ENCODE data around the gene ZNF584.
"Not testable (repeated sequence)": the region's sequence is repeated elsewhere in the genome, so short reads cannot be mapped to it uniquely, and the experiment has no call there.

The ZNF584 gene

DNA sequence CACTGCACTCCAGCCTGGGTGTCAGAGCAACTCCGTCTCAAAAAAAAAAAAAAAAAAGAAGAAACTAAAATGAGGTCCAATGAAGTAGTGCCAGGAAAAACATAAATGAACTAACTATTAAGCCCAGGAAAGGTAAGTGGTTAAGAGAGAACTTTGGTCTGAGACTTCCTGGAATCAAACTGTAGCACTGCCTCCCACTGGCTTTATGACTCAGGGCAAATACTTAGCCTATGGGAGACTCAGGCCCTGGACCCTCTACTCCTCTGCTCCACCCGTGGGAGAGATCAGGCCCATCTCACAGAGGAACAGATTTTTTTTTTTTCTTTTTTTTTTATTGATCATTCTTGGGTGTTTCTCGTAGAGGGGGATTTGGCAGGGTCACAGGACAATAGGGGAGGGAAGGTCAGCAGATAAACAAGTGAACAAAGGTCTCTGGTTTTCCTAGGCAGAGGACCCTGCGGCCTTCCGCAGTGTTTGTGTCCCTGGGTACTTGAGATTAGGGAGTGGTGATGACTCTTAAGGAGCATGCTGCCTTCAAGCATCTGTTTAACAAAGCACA is 4.5 kb upstream of the ZNF584 start:
- in situ Hi-C loops (cut with MboI; ENCODE audit: low sequenced_read_pairs) = not testable (repeated sequence)

DNA sequence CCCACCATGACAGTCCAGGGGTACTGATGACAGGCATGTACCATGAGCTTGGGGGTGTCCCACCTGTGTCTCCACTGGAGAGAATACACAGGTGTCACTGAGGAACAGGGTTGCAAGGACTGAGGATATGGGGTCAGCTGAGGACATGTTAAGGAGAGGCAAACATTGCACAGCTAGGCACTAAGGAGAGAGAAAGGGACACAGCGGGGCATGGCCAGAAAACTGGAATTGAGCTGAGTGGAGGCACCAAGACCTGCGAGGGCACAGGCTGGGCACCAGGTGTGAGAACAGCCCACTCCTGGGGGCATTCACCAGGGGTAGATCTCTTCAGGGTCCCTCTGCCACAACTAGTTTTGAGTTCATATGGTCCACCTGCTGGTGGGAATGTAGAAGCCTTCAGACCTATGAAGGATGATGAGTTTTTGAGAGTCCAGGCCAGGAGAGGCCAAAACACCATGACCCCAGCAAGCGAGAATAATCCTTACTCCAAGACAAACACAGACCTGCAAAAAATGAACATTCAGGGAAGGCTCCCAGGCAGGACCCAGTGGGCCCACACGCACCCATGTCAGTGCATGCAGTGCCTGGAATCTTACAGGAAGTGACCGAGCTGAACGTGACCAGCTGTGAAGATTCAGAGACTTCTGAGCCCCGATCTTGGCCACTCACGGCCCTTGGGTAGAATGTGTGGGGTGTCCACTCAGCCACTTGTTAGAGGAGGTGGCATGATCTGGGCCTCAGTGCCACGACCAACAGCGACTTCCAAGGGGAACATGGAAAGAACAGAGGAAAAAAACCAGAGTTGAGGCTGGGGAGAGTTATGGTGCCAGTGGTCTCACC is 1.4 kb upstream of the ZNF584 start:
- in situ Hi-C loops (cut with MboI; ENCODE audit: low sequenced_read_pairs) = no loop called here

DNA sequence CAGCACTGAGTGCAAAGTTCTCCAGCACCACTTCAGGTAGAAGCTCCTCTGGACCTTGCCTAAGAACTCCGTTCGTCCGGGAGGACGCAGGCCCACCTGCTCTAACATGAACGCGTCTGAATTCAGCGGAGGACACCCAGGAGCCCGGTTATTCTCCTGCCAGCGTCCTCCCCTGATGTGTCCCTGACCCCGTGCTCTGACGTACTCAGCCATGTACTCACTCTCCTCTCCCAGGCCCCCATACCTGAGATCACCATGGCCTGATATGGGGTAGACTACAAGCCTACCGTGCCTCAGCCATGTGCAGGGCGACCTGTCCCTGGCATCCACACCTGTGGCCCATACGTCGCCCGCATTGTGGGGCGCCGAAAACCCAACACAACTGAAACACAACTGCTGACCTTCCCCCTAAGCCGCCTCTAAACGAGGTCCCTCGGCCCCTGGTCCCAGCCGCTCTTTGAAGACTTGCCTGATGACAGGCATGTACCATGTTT is 744 bp upstream of the ZNF584 start:
- in situ Hi-C loops (cut with MboI; ENCODE audit: low sequenced_read_pairs) = no loop called here

DNA sequence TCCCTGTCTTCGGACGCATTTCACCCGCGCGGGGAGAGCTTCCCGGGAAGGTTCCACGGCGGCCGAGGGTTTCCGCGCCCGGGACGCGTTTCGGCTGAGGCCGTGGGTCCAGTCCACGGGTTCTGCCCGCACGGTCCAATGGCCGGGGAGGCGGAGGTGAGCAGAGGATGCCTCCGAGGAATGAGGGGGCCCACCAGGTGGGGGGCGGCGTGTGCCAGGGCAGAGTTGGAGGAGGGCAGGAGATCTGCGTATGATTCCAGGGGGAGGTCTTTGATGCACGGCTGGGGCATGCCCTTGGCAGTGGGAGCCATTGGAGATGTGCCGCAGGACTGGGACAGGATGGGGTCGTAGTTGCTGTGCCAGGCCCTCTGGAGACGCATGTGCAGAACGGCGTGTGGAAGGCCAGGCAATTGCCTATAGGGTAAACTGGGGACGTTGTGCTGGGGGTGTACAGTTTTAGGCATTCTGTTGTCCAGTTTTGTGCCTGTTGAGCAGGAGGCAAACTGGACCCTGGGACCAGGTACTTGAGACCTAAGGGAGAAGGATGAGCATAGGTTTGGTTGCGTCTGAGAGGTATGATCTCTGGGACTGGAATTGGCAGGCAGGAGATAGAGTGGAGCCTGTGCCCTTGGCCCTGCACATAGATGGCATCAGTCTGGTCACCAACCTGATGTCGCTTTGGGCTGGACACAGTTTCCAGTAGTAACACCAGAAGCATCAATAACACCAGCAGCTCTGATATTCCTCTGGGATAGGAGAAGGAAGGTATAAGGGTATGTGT is 751 bp downstream of the ZNF584 start:
- in situ Hi-C loops (cut with MboI; ENCODE audit: low sequenced_read_pairs) = no loop called here

DNA sequence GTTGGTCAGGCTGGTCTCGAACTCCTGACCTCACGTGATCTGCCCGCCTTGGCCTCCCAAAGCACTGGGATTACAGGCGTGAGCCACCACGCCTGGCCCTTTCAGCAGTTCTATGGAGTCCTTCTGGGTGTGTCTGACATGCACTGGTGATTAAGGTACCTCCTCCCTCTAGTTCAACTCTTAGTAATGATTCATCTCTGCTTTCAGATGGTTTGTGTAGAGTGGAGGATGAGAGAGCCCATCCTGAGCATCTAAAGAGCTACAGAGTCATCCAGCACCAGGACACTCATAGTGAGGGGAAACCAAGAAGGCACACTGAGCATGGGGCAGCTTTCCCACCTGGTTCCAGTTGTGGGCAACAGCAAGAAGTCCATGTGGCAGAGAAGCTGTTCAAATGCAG is 8.2 kb downstream of the ZNF584 start:
- in situ Hi-C loops (cut with MboI; ENCODE audit: low sequenced_read_pairs) = no loop called here

DNA sequence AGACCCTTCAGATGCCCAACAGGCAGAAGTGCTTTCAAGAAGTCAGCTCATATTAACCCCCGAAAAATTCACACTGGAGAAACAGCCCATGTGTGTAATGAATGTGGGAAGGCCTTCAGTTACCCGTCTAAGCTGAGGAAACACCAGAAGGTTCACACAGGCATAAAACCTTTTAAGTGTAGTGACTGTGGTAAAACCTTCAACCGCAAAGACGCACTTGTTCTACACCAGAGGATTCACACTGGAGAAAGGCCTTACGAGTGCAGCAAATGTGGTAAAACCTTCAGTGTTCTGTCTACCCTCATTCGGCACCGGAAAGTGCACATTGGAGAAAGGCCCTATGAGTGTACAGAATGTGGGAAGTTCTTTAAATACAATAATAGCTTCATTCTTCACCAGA is 8.6 kb downstream of the ZNF584 start:
- in situ Hi-C loops (cut with MboI; ENCODE audit: low sequenced_read_pairs) = no loop called here

DNA sequence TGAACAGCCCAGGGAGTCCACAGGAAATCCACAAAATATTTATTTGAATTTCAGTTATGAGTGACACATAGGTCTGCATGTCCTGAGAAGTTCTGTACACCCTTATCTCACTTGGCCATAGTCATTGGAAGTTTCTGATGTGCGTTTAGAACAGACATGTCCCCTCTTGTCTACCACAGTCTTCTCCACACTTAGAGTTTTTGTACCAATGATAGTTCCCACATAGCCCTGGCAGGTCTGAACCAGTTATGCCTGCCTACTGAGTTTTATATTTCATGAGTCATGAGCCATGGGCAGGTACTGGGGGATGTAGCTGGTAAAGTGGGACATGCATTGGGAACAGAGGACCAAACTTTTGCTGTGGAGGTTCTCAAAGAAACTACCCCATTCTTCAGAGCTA is 20.2 kb downstream of the ZNF584 start:
- in situ Hi-C loops (cut with MboI; ENCODE audit: low sequenced_read_pairs) = no loop called here

DNA sequence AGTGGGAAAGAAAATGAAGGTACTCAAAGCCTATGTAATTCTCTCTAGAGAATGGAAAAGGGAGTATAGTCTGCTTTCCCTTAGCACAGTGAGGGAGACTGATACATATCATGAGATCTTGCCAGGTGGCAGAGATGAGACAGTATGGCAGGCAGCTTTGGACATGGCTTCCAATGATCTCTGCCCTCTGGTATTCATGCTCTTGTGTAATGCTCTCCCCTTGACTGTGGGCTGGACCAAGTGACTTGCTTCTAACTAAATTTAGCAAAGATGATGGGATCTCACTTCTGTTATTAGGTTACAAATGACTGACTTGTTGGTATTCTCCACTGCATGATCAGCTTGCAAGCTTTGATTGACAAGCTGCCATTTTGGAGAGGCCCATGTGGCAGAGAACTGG is 21.3 kb downstream of the ZNF584 start:
- in situ Hi-C loops (cut with MboI; ENCODE audit: low sequenced_read_pairs) = no loop called here

DNA sequence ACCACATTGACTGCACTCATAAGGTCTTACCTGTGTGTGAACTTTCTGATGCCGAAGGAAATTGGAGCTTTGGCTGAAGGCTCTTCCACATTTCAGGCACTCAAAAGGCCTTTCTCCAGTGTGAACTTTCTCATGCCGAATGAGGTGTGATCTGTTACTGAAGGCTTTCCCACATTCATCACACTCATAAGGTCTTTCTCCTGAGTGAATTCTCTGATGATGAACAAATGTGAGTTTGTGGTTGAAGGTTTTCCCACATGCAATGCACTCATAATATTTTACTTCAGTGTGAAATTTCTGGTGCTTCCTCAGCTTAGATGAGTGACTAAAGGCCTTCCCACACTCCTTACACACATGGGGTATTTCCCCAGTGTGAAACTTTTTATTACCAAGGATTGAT is 25.8 kb downstream of the ZNF584 start:
- in situ Hi-C loops (cut with MboI; ENCODE audit: low sequenced_read_pairs) = no loop called here

DNA sequence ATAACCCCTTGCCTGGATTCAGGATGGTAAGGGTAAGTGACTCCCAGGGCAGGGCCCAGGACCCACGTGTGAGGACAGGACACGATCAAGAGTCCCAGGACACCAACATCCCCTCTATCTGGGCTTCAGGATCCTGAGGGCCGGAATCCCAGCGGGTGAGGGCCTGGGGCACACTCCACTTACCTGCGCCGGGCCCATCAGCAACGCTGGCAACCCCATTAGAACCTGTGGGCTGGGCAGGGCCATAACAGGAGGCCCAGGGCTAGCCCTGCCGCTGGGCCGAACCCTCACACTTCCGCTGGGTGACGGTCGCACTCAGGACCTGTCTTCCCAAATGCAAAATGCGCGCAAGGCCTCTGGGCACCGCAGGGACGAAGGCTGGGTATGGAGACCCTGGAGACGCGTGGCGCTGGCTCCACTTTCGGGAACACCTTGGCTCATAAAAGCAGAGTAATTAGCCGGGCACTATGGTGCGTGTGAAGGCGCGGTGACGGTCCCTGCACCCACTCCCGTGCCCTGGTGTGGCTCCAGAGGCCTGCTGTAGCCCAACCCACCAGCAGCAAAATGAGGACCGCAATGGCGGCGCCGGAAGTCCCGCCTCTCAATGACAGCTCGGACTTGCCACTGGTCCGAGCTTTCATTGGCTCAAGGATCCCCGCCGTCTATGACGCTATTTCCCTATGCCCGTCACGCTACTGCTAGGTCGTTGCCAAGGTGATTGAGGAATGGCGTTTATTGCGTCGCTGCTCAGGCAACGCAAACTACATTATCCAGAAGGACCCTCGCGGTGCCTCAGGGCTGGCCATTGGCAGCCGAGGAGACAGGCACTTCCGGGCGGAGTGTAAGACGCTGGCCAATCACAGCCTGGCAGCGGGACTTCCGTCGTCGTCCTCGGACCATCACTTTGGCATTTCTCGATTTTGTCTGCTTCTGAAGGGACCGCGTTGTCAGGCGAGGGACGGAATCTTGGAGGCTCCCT is 31.4 kb downstream of the ZNF584 start, which contains the start of gene ZNF132:
TSS of gene ZNF132 (minus strand) at position 578 of the 979 bp plus-strand sequence. CDS start at position 246, 332 bp downstream.
- in situ Hi-C loops (cut with MboI; ENCODE audit: low sequenced_read_pairs) = no loop called here

DNA sequence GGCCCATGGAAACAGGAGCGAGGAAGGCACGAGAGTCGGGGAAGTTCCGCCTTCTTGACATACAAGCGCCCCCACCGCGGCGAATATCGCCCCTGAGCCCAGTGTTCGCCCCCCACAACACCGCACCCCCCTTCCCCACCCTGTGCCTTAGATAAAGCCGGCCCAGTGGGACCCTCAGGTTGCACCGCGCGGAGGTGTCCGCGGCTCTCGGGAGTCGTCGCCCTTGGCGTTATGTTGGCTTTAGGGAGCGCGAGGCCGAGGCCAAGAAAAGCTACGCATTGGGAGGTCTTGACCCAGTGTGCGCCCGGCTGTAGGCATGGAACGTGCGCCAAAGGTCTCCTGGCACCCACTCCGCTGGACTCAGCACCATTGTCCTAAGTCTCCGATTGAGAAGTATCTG is 32.1 kb downstream of the ZNF584 start:
- in situ Hi-C loops (cut with MboI; ENCODE audit: low sequenced_read_pairs) = no loop called here

DNA sequence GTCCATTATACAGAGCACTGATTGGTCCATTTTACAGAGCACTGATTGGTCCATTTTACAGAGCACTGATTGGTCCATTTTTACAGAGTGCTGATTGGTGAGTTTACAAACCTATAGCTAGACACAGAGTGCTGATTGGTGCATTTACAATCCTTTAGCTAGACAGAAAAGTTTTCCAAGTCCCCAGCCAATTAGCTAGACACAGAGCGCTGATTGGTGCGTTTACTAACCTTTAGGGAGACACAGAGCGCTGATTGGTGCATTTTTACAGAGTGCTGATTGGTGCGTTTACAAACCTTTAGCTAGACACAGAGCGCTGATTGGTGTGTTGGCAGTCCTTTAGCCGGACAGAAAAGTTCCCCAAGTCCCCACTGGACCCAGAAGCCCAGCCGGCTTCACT is 34.5 kb downstream of the ZNF584 start:
- in situ Hi-C loops (cut with MboI; ENCODE audit: low sequenced_read_pairs) = not testable (repeated sequence)

DNA sequence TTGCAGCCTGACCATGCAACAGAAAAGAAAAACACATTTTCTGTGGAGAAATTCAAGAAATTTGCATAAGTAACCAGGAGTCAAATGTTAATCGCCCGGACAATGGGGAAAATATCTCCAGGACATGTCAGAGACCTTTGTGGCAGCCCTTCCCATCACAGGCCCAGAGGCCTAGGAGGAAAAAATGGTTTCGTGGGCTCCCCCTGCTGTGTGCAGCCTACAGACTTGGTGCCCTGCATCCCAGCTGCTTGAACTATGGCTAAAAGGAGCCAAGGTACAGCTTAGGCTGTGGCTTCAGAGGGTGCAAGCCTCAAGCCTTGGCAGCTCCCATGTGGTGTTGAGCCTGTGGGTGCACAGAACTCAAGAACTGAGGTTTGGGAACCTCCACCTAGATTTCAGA is 40.4 kb downstream of the ZNF584 start:
- in situ Hi-C loops (cut with MboI; ENCODE audit: low sequenced_read_pairs) = not testable (repeated sequence)

DNA sequence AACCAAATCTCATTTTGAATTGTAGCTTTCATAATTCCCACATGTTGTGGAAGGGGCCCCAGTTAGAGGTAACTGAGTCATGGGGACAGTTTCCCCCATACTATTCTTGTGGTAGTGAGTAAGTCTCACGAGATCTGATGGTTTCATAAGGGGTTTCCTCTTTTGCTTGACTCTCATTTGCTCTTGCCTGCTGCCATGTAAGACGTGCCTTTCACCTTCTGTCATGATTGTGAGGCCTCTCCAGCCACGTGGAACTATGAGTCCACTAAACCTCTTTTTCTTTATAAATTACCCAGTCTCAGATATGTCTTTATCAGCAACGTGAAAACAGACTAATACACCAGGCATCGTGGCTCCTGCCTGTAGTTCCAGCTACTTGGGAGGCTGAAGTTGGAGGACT is 41.5 kb downstream of the ZNF584 start:
- in situ Hi-C loops (cut with MboI; ENCODE audit: low sequenced_read_pairs) = not testable (repeated sequence)

DNA sequence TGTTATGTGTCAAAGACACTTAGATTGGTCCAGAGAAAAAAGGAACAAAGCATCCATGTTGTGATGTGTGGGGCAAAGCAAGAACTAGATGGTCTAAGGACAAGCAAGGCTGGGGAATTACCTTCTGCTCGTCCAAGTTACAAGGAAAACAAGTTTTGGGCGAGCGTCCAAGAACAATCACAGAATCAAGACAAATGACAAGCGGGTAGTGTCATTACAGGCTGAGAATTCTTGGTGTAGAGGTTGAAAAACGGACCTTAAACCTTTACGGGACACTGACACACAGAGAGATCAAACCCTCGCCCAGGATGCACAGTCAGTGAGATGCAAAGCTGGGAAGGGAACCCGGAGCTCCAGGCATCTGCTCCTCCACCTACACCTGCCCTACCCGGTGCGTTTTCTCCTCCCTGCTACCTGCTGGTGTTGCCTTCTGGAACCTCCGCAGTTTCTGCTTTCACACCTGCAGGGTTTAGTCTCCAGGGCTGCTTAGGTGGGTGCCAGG is 42.5 kb downstream of the ZNF584 start:
- in situ Hi-C loops (cut with MboI; ENCODE audit: low sequenced_read_pairs) = no loop called here

DNA sequence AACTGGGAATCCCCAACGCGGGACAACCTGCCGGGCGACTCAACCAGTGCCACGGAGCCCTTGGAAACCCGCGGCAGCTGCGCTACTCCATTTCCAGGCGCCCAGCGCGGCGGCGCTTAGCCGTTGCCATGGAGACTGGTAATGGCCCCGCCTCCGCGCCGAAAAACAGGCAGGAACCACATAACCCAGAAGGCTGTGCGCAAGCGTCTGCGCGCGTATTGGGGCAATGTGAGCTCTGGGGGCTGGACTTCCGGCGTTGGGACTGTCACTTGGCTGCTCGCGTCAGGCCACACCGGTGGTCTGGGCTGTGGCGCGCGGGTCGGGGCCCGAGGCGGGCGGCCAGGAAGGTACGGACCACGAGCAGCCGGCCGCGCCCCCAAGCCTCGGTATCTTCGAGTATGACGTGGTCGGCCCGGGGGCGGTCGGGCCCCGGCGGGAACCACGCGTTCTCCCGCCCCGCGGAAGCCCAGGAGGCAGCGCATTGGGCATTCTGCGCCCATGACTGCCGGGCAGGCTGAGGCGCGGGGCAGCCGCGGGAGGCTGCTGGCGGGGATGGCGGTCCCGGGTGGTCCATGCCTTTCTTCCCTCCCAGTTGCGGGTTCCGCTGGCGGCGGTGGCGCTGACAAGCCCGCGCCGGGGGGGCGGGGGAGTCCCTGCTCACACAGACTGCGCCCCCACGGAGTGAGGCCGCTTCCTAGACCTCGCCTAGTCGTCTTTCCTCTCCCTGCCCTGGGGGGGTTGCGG is 43.1 kb downstream of the ZNF584 start, which contains the start of gene ZNF324B:
TSS of gene ZNF324B (plus strand) at position 265 of the 744 bp plus-strand sequence. CDS start 2,080 bp downstream, outside the sequence.
- in situ Hi-C loops (cut with MboI; ENCODE audit: low sequenced_read_pairs) = no loop called here

DNA sequence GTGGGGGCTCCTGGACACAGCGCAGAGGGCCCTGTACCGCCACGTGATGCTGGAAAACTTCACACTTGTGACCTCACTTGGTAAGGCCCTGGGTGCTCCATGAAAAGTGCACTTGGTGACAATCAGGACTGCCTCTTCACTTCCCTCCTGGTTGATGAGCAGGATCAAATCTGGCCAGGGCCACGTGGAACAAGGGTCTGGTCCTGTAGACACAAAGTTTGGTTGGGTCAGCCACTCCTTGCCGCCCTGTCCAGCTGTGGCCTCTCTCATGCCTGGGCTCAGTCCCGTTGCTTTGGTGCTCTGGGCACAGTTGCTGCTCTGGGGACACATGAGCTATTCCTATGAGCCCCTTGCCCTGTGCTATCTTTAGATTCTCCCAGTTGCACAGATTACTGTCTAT is 45.3 kb downstream of the ZNF584 start:
- in situ Hi-C loops (cut with MboI; ENCODE audit: low sequenced_read_pairs) = no loop called here

DNA sequence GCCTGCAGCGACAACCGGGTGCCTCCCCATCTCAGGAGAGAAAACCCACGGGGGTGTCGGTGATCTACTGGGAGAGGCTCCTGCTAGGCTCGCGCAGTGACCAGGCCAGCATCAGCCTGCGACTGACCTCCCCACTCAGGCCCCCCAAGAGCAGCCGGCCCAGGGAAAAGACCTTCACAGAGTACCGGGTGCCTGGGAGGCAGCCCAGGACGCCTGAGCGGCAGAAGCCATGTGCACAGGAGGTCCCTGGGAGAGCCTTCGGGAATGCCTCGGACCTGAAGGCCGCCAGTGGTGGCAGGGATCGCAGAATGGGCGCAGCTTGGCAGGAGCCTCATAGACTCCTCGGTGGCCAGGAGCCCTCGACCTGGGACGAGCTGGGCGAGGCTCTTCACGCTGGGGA is 46.9 kb downstream of the ZNF584 start:
- in situ Hi-C loops (cut with MboI; ENCODE audit: low sequenced_read_pairs) = no loop called here

DNA sequence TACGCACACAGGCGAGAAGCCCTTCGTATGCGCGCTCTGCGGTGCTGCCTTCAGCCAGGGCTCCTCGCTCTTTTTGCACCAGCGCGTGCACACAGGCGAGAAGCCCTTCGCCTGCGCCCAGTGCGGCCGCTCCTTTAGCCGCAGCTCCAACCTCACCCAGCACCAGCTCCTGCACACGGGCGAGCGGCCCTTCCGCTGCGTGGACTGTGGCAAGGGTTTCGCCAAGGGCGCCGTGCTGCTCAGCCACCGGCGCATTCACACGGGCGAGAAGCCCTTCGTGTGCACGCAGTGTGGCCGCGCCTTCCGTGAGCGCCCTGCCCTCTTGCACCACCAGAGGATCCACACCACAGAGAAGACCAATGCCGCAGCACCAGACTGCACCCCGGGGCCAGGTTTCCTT is 47.7 kb downstream of the ZNF584 start:
- in situ Hi-C loops (cut with MboI; ENCODE audit: low sequenced_read_pairs) = no loop called here
